ENCODE measurements around the gene ANO7. TPM values are rescaled to one million over a fixed set of nuclear protein-coding genes. Genes with fewer than 3 reads are reported as not detected.

ANO7 gene
- total and polyA plus RNA-seq, 2 of the 13 experiments (the other 11 are each of a cell fraction or from before 2014, with no cell fraction given), result 4.1 to 4.9 TPM

GRCh38 chr2:241217320-241218031, 29.0 kb downstream of the ANO7 start (continued):
- peak; percentile 77; the same call in 1 of the 2 replicates for TF ChIP-seq ZSCAN12 (CRISPR knock-in tag; IDR thresholded peaks at IDR 0.05)
- TF ChIP-seq ZNF263 (CRISPR knock-in tag; IDR thresholded peaks at IDR 0.05), result peak; percentile 82
- no peak for TF ChIP-seq NR3C1 (CRISPR knock-in tag; IDR thresholded peaks at IDR 0.05)
- TF ChIP-seq ZNF570 (CRISPR knock-in tag; IDR thresholded peaks at IDR 0.05; ENCODE audit: borderline replicate concordance), result no peak; the same call in 1 of the 2 replicates
- TF ChIP-seq ZNF562 (CRISPR knock-in tag; IDR thresholded peaks at IDR 0.05; ENCODE audit: borderline replicate concordance), result no peak
- peak; percentile 94; the same call in 1 of the 2 replicates for TF ChIP-seq HOXA9 (CRISPR knock-in tag; IDR thresholded peaks at IDR 0.05; ENCODE audit: borderline replicate concordance)
- peak; percentile 66 for TF ChIP-seq ZNF431 (CRISPR knock-in tag; IDR thresholded peaks at IDR 0.05; ENCODE audit: borderline replicate concordance, low read depth)
- TF ChIP-seq ATF7-NPFF (CRISPR knock-in tag; IDR thresholded peaks at IDR 0.05; ENCODE audit: low read depth), result no peak; the same call in none of the 2 replicates
- peak; percentile 96 for TF ChIP-seq HNRNPLL (IDR thresholded peaks at IDR 0.05; ENCODE audit: low read depth, low read length, poor library complexity, severe bottlenecking)
- TF ChIP-seq CENPT (CRISPR knock-in tag; IDR thresholded peaks at IDR 0.05; ENCODE audit: low read depth), result no peak
- TF ChIP-seq HNF4G (IDR thresholded peaks at IDR 0.05; ENCODE audit: borderline replicate concordance, low read depth, low read length), result no peak
- TF ChIP-seq HNF4G (CRISPR knock-in tag; IDR thresholded peaks at IDR 0.05; ENCODE audit: borderline replicate concordance, low read depth), result no peak; the same call in 1 of the 2 replicates
- no peak for TF ChIP-seq ONECUT2 (CRISPR knock-in tag; IDR thresholded peaks at IDR 0.05)
- TF ChIP-seq SPEN (CRISPR knock-in tag; IDR thresholded peaks at IDR 0.05; ENCODE audit: low read depth), result peak; percentile 80; the same call in 1 of the 2 replicates
- 0 out of 2 replicates have a peak, but pooled peaks have one; percentile 23 for TF ChIP-seq GMEB2 (CRISPR knock-in tag; IDR thresholded peaks at IDR 0.05; ENCODE audit: low read depth)
- TF ChIP-seq CBX2 (IDR thresholded peaks at IDR 0.05; ENCODE audit: low read depth, low read length), result no peak
- peak; percentile 71; the same call in 1 of the 2 replicates for TF ChIP-seq CBX2 (CRISPR knock-in tag; IDR thresholded peaks at IDR 0.05; ENCODE audit: low read depth)
- peak; percentile 83 for TF ChIP-seq ZSCAN21 (CRISPR knock-in tag; IDR thresholded peaks at IDR 0.05; ENCODE audit: borderline replicate concordance)
- TF ChIP-seq PREB (CRISPR knock-in tag; IDR thresholded peaks at IDR 0.05), result no peak
- TF ChIP-seq HCFC1 (IDR thresholded peaks at IDR 0.05; ENCODE audit: low read depth, low read length), result no peak
- no peak for TF ChIP-seq SMARCC2 (IDR thresholded peaks at IDR 0.05)
- TF ChIP-seq TRAFD1 (CRISPR knock-in tag; IDR thresholded peaks at IDR 0.05; ENCODE audit: borderline replicate concordance), result peak; percentile 94
- peak; percentile 60; the same call in 1 of the 2 replicates for TF ChIP-seq HIC2 (CRISPR knock-in tag; IDR thresholded peaks at IDR 0.05; ENCODE audit: low read depth)
